ENCODE results near the gene F8.
"Not testable (repeated sequence)": the region's sequence is repeated elsewhere in the genome, so short reads cannot be mapped to it uniquely, and the experiment has no call there.

Gene F8

GRCh38 chrX:155035688-155036087, 13.2 kb upstream of the F8 start:
- DNase-seq: no peak

GRCh38 chrX:155031657-155032056, 9.1 kb upstream of the F8 start:
- no peak for DNase-seq

GRCh38 chrX:155028877-155029291, 6.4 kb upstream of the F8 start:
- no peak for DNase-seq

GRCh38 chrX:155028129-155028528, 5.6 kb upstream of the F8 start:
- no peak for DNase-seq

- DNase-seq: peak in 1 of 58 donors; percentile 23
These were observed 5.1 kb upstream of the F8 start for GRCh38 chrX:155027509-155028066.

GRCh38 chrX:155026727-155027508, 4.4 kb upstream of the F8 start, which contains the start of gene FUNDC2:
Gene FUNDC2, plus strand, starts transcription at chrX:155026844. Its CDS starts 95 bp downstream, at chrX:155026939.
- peak; percentile 3 to 93 (median 86) for DNase-seq

GRCh38 chrX:155026420-155026726, 3.9 kb upstream of the F8 start:
- DNase-seq: no peak

GRCh38 chrX:155023907-155024833, 1.6 kb upstream of the F8 start:
- no peak for DNase-seq

GRCh38 chrX:155020591-155020990, 1.9 kb downstream of the F8 start:
- no peak for DNase-seq

- DNase-seq: no peak
These were observed 12.5 kb downstream of the F8 start for GRCh38 chrX:155009994-155010472.

GRCh38 chrX:155008578-155008977, 13.9 kb downstream of the F8 start:
- DNase-seq: not testable (repeated sequence)

- DNase-seq: not testable (repeated sequence)
These were observed 15.4 kb downstream of the F8 start for GRCh38 chrX:155006913-155007671.

GRCh38 chrX:155006379-155006778, 16.1 kb downstream of the F8 start:
- not testable (repeated sequence) for DNase-seq

GRCh38 chrX:155005190-155005589, 17.3 kb downstream of the F8 start:
- DNase-seq: no peak

GRCh38 chrX:155001873-155002272, 20.6 kb downstream of the F8 start:
- no peak for DNase-seq

- no peak for DNase-seq
These were observed 21.7 kb downstream of the F8 start for GRCh38 chrX:155000841-155001240.

- no peak for DNase-seq
These were observed 24.2 kb downstream of the F8 start for GRCh38 chrX:154998204-154998880.

GRCh38 chrX:154991476-154991875, 31.0 kb downstream of the F8 start:
- no peak for DNase-seq

- no peak for DNase-seq
These were observed 31.5 kb downstream of the F8 start for GRCh38 chrX:154991039-154991438.

- DNase-seq: no peak
These were observed 32.0 kb downstream of the F8 start for GRCh38 chrX:154990496-154990895.

GRCh38 chrX:154988719-154989118, 33.8 kb downstream of the F8 start:
- no peak for DNase-seq

All from anterior cingulate cortex (tissue), 58 donors.